Measurements from ENCODE around the gene APOL2.
"Not testable (repeated sequence)": the region's sequence is repeated elsewhere in the genome, so short reads cannot be mapped to it uniquely, and the experiment has no call there.

Gene APOL2

GRCh38 chr22:36238373-36239149, 766 bp downstream of the APOL2 start:
- DNase-seq: no peak

- DNase-seq: no peak
Observed at GRCh38 chr22:36237462-36238372, 1.6 kb downstream of the APOL2 start.

GRCh38 chr22:36236388-36237319, 2.7 kb downstream of the APOL2 start:
- DNase-seq: no peak

GRCh38 chr22:36235585-36235984, 3.7 kb downstream of the APOL2 start:
- no peak for DNase-seq

GRCh38 chr22:36234919-36235318, 4.4 kb downstream of the APOL2 start:
- DNase-seq: no peak

GRCh38 chr22:36234213-36234612, 5.1 kb downstream of the APOL2 start:
- DNase-seq: no peak

- DNase-seq: no peak
Observed at GRCh38 chr22:36233796-36234195, 5.5 kb downstream of the APOL2 start.

GRCh38 chr22:36232715-36233401, 6.5 kb downstream of the APOL2 start:
- no peak for DNase-seq

- DNase-seq: not testable (repeated sequence)
Observed at GRCh38 chr22:36231051-36231450, 8.3 kb downstream of the APOL2 start.

GRCh38 chr22:36229649-36230048, 9.7 kb downstream of the APOL2 start:
- not testable (repeated sequence) for DNase-seq

- DNase-seq: no peak
Observed at GRCh38 chr22:36228944-36229343, 10.4 kb downstream of the APOL2 start.

GRCh38 chr22:36228369-36228768, 11.0 kb downstream of the APOL2 start:
- not testable (repeated sequence) for DNase-seq

GRCh38 chr22:36227806-36228205, 11.5 kb downstream of the APOL2 start:
- DNase-seq: no peak

- no peak for DNase-seq
Observed at GRCh38 chr22:36227396-36227795, 11.9 kb downstream of the APOL2 start.

- no peak for DNase-seq
Observed at GRCh38 chr22:36226189-36226588, 13.1 kb downstream of the APOL2 start.

- no peak for DNase-seq
Observed at GRCh38 chr22:36225333-36225922, 13.9 kb downstream of the APOL2 start.

GRCh38 chr22:36224245-36224644, 15.1 kb downstream of the APOL2 start:
- no peak for DNase-seq

- DNase-seq: no peak
Observed at GRCh38 chr22:36223504-36223903, 15.8 kb downstream of the APOL2 start.

- no peak for DNase-seq
Observed at GRCh38 chr22:36222887-36223450, 16.4 kb downstream of the APOL2 start.

GRCh38 chr22:36221799-36222751, 17.3 kb downstream of the APOL2 start:
- no peak for DNase-seq

Data from NCI-H774 (cell line).